Measurements from ENCODE around the gene GRIP1. TPM values are rescaled to one million over a fixed set of nuclear protein-coding genes. Genes with fewer than 3 reads are reported as not detected.

The GRIP1 gene, protein sequence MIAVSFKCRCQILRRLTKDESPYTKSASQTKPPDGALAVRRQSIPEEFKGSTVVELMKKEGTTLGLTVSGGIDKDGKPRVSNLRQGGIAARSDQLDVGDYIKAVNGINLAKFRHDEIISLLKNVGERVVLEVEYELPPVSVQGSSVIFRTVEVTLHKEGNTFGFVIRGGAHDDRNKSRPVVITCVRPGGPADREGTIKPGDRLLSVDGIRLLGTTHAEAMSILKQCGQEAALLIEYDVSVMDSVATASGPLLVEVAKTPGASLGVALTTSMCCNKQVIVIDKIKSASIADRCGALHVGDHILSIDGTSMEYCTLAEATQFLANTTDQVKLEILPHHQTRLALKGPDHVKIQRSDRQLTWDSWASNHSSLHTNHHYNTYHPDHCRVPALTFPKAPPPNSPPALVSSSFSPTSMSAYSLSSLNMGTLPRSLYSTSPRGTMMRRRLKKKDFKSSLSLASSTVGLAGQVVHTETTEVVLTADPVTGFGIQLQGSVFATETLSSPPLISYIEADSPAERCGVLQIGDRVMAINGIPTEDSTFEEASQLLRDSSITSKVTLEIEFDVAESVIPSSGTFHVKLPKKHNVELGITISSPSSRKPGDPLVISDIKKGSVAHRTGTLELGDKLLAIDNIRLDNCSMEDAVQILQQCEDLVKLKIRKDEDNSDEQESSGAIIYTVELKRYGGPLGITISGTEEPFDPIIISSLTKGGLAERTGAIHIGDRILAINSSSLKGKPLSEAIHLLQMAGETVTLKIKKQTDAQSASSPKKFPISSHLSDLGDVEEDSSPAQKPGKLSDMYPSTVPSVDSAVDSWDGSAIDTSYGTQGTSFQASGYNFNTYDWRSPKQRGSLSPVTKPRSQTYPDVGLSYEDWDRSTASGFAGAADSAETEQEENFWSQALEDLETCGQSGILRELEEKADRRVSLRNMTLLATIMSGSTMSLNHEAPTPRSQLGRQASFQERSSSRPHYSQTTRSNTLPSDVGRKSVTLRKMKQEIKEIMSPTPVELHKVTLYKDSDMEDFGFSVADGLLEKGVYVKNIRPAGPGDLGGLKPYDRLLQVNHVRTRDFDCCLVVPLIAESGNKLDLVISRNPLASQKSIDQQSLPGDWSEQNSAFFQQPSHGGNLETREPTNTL
- under 1 TPM; 0.19 to 0.86 TPM for total RNA-seq

DNA sequence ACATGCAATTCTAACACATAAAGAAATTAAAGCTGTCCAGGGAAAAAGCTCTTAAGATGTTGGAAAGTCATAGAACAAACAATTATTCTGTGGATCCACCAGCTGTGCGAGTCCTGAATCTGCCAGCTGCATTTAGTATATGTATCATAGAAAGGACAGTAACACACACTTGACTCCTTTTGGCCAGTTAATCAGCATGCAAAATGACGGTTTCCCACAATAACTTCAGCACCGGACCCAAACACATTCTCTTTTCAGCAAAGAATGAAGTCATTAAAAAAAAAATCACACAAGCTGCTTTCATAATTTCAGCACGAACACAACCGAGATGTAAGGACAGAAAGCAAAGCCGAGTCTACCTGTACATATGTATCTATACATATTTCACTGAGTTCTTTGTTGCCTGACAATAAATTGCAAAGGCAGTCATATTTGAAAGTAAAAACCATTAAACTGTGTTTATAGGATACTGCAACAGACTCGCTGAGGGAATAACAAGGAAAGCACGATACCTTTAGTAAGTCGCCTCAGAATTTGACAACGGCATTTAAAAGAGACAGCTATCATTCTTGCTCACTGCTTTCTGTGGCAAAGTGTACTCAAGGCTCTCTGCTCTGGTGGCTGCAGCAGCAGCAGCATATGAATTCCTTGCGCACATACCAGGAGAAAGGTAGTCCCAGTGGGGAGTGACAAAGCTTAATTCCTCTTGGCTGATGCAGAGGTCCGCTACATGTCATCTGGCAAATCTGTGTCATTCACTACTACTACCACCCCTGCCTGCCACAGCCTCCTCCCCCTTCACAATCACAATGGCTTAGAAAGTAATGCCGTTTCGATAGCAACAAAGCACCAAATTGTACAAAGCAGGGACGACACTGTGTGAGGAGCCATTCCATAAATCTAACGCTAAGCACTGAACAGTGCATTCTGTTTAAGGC, at the start of gene GRIP1:
TSS of gene GRIP1 (minus strand) at position 739 of the 938 bp plus-strand sequence. CDS start at position 567, 172 bp downstream.
- Mint-ChIP-seq H3K27ac (no peak within 1 kb of the TSS), H3K4me3 (no peak within 1 kb of the TSS), H3K4me1 (no peaks in the 10 kb centered on the region), H3K27me3 (peaks cover 25% of the 10 kb centered on the region), H3K36me3 (ENCODE audit: low read depth) (no peaks in the 10 kb centered on the region), H3K9me3 (no peaks in the 10 kb centered on the region)
- ATAC-seq (replicated peaks): no peak

DNA sequence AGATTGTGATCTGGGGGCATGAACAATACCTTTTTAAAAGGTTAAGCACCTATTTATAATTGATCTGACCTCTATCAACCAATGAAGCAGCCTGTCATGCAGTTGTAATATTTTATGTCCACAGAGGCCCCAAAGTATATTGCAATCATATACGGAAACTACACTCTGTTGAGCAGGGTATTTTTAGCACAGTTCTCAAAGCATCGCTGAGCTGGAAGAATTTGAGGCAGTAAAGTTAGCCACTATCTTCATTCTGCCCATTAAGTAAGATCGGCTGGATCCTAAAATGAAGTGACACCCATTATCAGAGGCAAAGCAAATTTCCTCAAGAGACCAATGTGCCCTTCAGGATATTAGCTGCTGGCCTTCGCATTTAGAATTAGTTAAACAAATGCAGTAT, 47.7 kb upstream of the GRIP1 start:
- Mint-ChIP-seq H3K36me3 (ENCODE audit: low read depth) (no peaks in the 10 kb centered on the region), H3K9me3 (no peaks in the 10 kb centered on the region), H3K4me3 (no peak overlapping the region), H3K27ac (no peak overlapping the region), H3K27me3 (peaks cover 12% of the 10 kb centered on the region), H3K4me1 (no peaks in the 10 kb centered on the region)
- ATAC-seq (replicated peaks): no peak

DNA sequence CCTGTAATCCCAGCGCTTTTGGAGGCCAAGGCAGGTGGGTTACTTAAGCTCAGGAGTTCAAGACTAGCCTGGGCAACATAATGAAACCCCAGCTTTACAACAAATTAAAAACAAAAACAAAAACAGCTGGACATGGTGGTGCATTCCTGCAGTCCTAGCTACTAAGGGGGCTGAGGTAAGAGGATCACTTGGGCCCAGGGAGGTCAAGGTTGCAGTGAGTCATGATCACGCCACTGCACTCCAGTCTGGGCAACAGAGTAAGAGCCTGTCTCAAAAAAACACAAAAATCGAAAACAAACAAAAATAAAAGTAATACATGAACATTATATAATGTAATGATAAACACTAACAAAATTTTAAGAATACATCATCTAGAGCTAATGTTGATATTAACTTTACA, 46.2 kb upstream of the GRIP1 start:
- no peak overlapping the region for H3K27ac Mint-ChIP-seq
- no peak overlapping the region for H3K4me3 Mint-ChIP-seq
- H3K4me1 Mint-ChIP-seq: no peaks in the 10 kb centered on the region
- H3K36me3 Mint-ChIP-seq (ENCODE audit: low read depth): no peaks in the 10 kb centered on the region
- no peak for ATAC-seq (replicated peaks)
- H3K27me3 Mint-ChIP-seq: peaks cover 12% of the 10 kb centered on the region
- no peaks in the 10 kb centered on the region for H3K9me3 Mint-ChIP-seq

DNA sequence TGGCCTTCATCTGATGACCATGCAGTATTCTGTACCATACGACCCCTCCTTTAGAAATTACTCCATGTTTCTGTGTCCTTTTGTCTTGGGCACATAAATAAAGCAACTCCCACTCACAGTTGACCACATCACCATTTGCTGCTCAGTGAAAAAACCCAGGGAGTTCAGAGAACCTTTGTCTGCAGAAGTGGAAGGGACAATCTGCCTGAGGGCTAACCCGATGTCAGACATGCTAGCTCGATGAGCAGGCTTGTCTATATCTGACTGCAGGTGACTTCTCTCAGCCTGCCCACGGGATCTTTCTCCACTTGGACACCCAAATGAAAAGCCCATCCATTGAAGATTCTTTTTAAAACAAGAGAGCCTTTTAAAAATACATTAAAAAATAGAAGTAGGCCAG, 45.7 kb upstream of the GRIP1 start:
- Mint-ChIP-seq H3K27ac (no peak overlapping the region), H3K4me3 (no peak overlapping the region), H3K27me3 (peaks cover 12% of the 10 kb centered on the region), H3K9me3 (no peaks in the 10 kb centered on the region), H3K36me3 (ENCODE audit: low read depth) (no peaks in the 10 kb centered on the region), H3K4me1 (no peaks in the 10 kb centered on the region)
- no peak for ATAC-seq (replicated peaks)

DNA sequence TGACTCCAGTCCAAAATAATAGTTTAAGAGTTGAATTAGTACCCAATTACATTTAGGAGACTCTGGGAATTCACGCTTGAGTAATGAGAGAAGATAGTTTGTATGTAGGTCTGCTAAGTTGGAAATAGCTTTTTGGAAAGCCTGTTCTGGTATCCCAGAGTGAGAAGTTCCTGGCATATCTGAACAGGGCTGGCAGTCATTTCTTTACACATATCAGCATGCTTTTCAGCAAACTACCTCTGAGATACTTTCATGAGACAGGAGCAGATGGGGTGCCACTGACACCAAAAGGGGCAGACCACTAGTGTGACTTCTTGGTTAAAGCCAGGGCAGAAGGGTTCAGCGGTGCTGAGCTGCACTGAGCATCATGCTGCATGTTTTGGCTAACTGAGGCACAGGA, 45.1 kb upstream of the GRIP1 start:
- Mint-ChIP-seq H3K36me3 (ENCODE audit: low read depth) (no peaks in the 10 kb centered on the region), H3K4me3 (no peak overlapping the region), H3K4me1 (no peaks in the 10 kb centered on the region), H3K27me3 (peaks cover 12% of the 10 kb centered on the region), H3K9me3 (no peaks in the 10 kb centered on the region), H3K27ac (no peak overlapping the region)
- no peak for ATAC-seq (replicated peaks)

DNA sequence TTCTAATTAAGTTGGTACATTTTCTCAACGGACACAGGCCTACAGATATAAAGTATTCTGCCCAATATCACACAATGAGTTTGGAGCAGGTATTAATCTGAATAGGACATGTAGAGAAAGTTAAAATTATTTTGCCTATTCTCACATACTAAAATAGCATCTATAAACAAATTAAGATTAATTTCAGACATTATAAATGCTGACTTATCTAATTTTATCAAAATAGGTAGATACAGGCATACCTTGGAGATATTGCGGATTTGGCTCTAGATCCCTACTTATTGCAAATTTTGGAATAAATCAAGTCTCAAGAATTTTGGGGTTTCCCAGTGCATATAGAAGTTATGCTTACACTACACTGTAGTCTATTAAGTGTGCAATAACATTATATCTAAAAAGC, 41.0 kb upstream of the GRIP1 start:
- Mint-ChIP-seq H3K27ac (no peak overlapping the region), H3K27me3 (peaks cover 6% of the 10 kb centered on the region), H3K36me3 (ENCODE audit: low read depth) (no peaks in the 10 kb centered on the region), H3K4me3 (no peak overlapping the region), H3K4me1 (peaks cover 3% of the 10 kb centered on the region), H3K9me3 (no peaks in the 10 kb centered on the region)
- no peak for ATAC-seq (replicated peaks)

DNA sequence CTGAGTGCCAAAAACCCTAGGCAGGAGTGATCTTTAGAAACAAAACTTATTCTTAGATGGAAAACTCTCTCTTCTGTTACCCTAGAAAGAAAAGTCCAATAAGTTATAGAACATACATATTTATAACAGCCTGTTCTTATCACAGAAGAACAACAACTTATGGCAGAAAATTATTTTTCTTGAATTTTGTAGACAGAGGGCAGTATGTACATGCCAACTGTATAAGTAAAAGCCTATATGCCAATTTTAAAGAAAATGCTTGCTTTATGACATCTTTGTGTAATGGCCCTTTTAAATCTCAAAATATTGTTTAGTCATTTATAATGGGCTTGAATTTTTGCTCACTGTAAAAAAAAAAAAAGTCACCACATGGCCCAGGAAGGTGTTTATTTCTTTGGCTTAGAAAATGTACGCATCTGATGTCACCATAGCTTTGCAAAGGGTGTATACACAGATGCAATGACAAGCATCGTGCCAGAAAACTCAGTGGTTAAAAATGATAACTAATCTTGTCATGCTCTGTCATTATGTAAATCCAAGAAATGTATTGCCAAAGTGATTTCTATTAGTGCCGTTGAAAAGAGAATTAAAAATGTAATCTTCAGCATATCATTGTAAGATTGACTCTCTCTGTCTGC, 38.3 kb upstream of the GRIP1 start:
- Mint-ChIP-seq H3K4me1 (peaks cover 12% of the 10 kb centered on the region), H3K27me3 (no peaks in the 10 kb centered on the region), H3K9me3 (no peaks in the 10 kb centered on the region), H3K36me3 (ENCODE audit: low read depth) (no peaks in the 10 kb centered on the region), H3K4me3 (no peak overlapping the region), H3K27ac (no peak overlapping the region)
- no peak for ATAC-seq (replicated peaks)

DNA sequence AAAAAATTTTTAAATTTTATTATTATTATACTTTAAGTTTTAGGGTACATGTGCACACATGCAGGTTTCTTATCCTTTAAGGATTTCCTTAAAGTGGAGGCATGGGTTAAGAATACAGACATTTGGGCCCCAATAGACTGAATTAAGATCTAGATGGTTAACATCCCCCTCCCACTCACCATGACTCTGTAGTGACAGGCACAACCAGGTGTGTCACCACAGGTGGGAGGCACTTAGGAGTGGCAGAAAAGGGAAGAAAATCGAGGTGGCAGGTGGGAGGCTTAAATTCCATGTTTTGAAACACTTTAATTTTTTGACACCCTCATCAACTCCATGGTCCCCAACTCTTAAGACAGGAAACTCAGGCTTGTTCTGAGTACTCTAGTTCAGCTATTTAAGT, 37.6 kb upstream of the GRIP1 start:
- peak; percentile 45 for ATAC-seq (replicated peaks)
- Mint-ChIP-seq H3K36me3 (ENCODE audit: low read depth) (no peaks in the 10 kb centered on the region), H3K27ac (no peak overlapping the region), H3K9me3 (no peaks in the 10 kb centered on the region), H3K4me1 (peaks cover 12% of the 10 kb centered on the region), H3K4me3 (no peak overlapping the region), H3K27me3 (no peaks in the 10 kb centered on the region)

DNA sequence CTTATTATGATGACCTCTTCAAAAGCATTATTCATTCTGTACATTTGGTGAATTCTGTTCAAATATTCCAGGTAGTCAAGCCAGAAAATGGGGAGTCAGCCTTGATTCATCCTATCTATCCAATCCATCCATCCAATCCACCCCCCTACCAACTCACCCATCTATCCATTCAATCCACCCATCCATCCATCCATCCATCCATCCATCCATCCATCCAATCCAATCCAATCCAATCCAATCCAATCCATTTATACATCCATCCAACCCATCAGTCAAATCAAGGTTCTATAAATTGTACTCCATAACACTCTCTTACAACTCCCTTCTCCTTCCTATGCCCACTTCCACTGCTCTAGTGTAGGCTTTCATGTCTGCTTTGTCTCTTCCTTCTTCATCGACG, 35.8 kb upstream of the GRIP1 start:
- no peak for ATAC-seq (replicated peaks)
- Mint-ChIP-seq H3K27ac (no peak overlapping the region), H3K9me3 (no peaks in the 10 kb centered on the region), H3K36me3 (ENCODE audit: low read depth) (no peaks in the 10 kb centered on the region), H3K27me3 (no peaks in the 10 kb centered on the region), H3K4me1 (peaks cover 12% of the 10 kb centered on the region), H3K4me3 (peak overlapping the region; percentile 2)

DNA sequence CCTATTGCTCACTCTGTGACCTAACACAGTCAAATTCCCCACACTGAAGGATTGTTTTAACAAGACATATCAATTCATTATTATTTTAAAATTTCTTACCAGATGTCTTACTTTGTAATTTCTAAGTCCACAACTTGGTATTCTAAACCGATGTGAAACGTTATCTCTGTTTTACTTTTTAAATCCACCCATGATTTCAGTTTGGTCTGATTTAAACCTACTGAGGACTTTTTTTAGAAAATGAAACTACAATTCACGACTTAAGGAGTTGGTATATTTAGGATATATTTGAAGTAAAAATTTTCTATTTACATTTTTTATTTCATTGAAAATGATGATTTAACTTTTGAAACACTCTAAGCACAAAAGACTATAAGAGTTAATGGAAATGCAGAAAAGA, 35.1 kb upstream of the GRIP1 start:
- ATAC-seq (replicated peaks): no peak
- Mint-ChIP-seq H3K9me3 (no peaks in the 10 kb centered on the region), H3K4me3 (peak overlapping the region; percentile 2), H3K27me3 (no peaks in the 10 kb centered on the region), H3K36me3 (ENCODE audit: low read depth) (no peaks in the 10 kb centered on the region), H3K4me1 (peaks cover 16% of the 10 kb centered on the region), H3K27ac (peak overlapping the region; percentile 9)

DNA sequence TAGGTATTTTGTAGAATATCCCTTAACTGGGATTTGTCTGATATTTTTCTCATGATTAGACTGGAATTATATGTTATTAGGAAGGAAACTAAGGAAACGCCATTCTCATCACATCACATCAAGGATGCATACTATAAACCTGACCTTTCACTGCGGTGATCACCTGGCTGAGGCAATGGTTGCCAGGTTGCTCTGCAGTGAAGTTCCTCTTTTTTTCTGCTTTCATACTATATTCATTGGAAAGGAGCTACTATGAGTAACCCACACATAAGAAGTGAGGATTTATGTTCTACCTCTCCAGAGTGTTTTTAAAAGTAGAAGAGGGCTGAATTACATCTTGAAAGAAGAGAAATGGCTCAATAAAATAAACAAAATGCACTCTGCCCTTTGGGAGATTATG, 31.0 kb upstream of the GRIP1 start:
- H3K27me3 Mint-ChIP-seq: peaks cover 8% of the 10 kb centered on the region
- no peak overlapping the region for H3K4me3 Mint-ChIP-seq
- H3K27ac Mint-ChIP-seq: no peak overlapping the region
- peaks cover 13% of the 10 kb centered on the region for H3K4me1 Mint-ChIP-seq
- ATAC-seq (replicated peaks): no peak
- no peaks in the 10 kb centered on the region for H3K9me3 Mint-ChIP-seq
- H3K36me3 Mint-ChIP-seq (ENCODE audit: low read depth): no peaks in the 10 kb centered on the region

DNA sequence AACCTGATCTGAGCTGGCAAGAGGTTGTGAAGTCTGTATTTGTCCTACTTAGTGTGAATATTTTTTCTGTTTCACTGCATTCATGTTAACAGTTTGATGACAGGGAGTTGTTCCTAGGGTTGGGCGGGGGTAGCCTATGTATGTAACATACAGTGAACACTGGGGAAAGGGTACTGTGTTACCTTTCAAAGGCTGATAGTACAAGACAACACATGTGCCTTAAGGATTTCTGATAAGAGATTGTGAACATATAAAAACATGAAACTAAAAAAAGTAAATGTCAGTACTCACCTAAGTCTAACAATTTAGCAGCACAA, 30.5 kb upstream of the GRIP1 start:
- ATAC-seq (replicated peaks): no peak
- Mint-ChIP-seq H3K4me3 (no peak overlapping the region), H3K36me3 (ENCODE audit: low read depth) (no peaks in the 10 kb centered on the region), H3K9me3 (no peaks in the 10 kb centered on the region), H3K27me3 (peaks cover 11% of the 10 kb centered on the region), H3K27ac (no peak overlapping the region), H3K4me1 (peaks cover 9% of the 10 kb centered on the region)

DNA sequence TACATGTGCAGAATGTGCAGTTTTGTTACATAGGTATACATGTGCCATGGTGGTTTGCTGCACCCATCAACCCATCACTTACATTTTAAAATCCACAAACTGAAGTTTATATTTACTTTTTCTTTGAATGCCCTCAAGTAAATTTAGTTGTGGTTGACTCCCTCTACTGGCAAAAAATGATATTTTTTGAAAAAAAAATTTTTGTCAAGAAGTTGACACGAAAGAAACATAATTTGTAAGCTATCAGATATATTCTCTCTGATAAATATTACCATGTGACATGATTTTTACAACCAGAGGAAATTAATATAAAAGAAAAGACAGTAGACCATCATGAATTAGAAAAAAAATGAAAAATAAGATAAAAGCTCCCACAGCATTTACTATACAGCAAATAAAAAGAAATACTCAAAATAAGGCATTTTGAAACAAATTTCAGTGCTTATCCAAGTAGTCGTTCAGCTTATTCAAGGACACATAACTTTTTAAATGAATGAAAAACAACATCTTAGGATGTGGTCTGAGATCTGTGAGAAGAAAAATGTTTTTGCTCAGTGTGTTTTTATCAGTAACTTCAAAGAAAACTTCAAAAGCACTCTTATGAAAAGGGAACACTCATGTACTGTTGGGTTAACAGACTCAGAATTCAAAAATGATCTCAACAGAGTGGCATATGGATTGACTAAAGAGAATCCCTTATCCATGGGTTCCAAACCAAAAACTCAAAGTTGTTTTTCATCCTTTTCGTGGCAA, 30.0 kb upstream of the GRIP1 start:
- no peak for ATAC-seq (replicated peaks)
- Mint-ChIP-seq H3K36me3 (ENCODE audit: low read depth) (no peaks in the 10 kb centered on the region), H3K4me3 (no peak overlapping the region), H3K27ac (no peak overlapping the region), H3K4me1 (peaks cover 9% of the 10 kb centered on the region), H3K9me3 (no peaks in the 10 kb centered on the region), H3K27me3 (peaks cover 11% of the 10 kb centered on the region)
